CD4-positive, alpha-beta T cell treated with Interleukin-4 for 4 hours (primary cell): ENCODE results near the gene METTL17.
"Not testable (repeated sequence)": the region's sequence is repeated elsewhere in the genome, so short reads cannot be mapped to it uniquely, and the experiment has no call there.

ENCODE experiments used
- DNase-seq: peaks from one replicate; pipeline ENCODE4 v3.0.0-alpha.2; 2020

METTL17 gene

DNA sequence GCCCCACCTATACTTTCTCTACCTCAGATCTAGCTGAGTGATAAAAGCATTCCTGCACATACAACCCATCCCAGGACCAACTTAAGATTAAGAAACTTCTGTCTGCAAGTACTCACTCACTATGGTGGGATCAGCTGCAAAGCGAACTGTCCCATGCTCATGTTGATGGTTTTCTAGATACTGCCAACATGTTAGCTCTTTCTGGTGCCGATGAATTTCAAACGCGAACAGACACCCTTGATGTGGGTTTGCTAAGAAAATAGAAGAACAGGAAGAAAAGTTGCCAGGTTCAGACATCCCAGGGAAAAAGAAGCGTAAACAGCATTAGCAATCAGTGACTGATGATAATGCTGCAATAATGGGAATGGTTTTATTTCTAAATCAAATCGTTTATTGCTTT, 7.8 kb downstream of the METTL17 start:
- no peak for DNase-seq

DNA sequence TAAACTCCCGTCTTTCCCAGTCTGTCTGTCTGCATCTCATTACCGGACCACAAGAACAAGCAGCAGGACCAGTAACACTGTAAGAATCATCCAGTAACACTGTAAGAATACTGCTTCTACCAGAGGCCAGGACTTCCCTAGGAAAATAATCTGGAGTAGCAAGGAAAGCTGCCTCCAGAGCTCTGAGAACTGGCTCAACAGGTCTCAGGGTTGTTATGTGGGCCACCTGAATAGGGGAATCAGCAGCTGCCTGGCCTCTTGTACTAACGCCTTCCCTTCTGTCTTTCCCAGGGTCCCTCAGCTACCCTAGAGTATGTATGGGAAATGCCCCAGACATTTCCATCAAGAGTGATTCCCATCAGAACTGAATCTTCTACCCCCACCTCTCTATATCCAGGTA, 8.4 kb downstream of the METTL17 start:
- DNase-seq = no peak

DNA sequence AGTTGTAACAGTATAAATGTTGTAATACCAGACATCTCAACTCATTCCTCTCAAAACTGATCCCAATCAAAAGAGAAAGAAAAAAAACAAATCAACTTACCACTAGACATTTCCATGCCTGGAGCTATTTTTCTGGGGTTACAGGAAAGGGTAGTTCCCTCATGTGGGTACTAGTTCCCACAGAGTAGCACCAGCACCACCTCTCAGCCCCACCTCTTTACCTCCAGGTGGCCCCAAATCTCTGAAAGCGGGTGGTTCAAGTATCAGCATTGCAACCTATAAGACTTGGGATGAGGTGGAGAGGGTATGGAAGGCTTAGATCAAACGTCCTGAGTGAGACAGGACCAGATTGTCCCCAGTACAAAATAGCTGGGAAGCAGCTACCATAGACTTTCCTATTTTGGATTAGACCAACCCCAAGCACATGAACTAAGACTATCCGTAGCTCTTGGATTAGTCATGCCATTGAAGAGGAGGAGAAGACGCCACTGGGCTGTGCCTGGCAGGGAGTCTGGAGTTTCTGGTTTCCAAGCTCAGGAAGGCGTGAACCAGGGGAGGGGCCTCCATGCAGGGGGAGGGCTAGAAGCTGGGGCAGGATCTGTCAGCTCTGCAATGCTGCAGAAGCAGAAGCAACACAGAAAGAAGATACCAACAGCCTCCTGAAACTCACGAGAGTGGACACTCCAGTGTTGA, 9.0 kb downstream of the METTL17 start, which contains the start of gene SLC39A2:
TSS of gene SLC39A2 (plus strand) at position 620 of the 693 bp plus-strand sequence. CDS start 154 bp downstream, outside the sequence.
- no peak for DNase-seq

DNA sequence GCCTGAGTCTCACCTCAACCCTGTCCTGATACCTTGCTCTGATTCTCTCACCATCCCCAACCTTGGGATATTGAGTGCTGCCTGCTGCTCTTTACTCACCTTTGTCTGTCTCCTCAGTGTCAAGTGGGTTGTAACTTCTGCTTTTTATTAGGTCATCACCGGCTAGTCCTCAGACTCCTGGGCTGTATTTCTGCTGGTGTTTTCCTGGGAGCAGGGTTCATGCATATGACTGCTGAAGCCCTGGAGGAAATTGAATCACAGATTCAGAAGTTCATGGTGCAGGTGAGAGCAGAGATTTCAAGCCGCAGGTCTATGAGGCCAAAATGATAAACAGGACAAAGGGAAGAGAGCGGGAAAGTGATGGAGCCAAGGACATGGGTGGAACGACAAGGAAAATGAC, 9.8 kb downstream of the METTL17 start:
- no peak for DNase-seq

DNA sequence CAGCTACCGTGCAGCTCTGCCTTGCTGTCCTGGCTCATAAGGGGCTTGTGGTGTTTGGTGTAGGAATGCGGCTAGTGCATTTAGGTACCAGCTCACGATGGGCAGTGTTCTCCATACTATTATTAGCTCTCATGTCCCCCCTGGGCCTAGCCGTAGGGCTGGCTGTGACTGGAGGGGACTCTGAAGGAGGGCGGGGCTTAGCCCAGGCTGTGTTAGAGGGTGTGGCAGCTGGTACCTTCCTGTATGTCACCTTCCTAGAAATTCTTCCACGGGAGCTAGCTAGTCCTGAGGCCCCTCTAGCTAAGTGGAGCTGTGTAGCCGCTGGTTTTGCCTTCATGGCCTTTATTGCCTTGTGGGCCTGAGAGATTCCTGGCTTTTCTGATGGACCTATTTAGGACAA, 11.4 kb downstream of the METTL17 start:
- no peak for DNase-seq

DNA sequence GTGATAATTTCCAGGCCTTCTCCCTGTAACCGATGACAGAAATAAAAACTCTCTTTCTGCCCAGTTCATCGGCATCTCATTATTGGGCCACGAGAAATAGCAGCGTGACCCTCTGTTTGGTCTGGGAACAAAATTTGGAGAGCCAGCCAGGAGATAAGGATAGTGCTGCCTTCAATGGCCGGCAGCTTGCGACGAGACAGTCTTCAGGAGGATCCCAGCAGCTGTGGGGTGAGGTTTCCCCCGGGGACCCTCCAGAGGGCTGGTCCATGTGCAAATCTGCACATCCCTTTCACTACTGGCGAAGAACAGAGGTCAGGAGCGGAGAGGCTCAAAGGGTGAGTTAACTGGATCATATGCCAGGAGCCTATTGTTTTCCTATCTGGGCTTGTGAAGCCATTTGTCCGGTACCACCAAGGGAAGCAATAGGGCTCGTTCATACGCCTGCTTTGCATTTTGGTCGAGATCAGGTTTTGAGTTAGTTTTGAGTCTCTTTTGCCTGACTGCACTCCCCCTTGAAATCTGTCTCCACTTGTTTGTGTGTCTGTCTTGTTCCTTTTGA, 14.1 kb downstream of the METTL17 start:
- DNase-seq = no peak

DNA sequence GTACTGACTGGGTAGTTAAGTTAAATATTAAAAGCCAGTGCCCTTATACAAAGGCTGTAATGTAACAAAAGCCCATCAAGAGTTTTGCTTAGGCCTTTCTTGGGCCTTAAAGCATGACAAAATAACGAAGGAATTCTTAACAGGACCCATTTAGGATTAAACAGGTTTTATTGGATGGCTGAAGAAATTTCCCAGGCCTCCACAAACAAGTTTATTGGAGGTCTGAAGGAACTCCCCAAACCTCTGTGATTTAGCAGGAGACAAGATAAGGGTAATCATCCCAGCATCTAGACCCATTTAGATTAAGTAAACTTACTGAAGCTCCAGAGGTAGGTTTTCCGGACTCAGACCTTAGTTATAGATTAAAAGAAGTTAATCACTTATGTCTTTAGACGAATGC, 19.9 kb downstream of the METTL17 start:
- not testable (repeated sequence) for DNase-seq

DNA sequence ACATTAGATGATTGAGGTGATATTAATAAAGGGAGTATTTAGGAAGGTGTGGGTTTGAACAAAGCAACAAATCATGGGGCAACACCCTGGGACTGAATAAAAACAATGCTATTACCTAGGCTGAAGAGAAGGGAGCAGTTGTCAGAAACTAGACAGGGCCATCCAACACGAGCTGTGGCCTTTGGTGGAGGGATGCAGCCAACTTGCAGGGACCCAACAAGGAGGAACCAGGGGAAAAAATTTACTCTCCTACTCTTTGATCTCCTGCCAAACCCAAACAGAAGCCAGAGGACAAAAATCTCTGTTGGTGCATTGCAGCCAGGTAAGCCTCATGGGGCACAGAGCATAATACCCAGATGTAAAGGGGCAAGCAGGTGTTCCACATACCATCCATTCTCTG, 21.4 kb downstream of the METTL17 start:
- no peak for DNase-seq

DNA sequence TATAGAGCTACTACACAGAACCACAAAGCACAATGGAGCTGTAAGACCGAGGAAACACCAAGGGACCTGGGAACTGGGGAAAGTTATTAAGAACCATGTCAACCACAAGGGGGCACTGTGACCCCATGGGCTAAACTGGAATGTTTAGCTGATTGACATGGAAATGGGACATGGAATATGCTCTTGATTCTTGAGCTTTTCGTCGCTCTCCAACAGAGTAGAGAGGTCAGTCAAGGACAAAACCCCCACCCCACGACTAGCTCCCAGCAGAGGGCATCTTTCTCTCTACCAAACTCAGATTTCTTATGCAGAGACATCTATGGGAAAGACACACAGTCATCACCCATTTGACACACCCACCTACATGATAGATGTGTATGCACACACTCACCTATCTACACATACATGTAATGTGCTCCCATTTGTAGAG, 25.0 kb downstream of the METTL17 start:
- peak; percentile 78 for DNase-seq

DNA sequence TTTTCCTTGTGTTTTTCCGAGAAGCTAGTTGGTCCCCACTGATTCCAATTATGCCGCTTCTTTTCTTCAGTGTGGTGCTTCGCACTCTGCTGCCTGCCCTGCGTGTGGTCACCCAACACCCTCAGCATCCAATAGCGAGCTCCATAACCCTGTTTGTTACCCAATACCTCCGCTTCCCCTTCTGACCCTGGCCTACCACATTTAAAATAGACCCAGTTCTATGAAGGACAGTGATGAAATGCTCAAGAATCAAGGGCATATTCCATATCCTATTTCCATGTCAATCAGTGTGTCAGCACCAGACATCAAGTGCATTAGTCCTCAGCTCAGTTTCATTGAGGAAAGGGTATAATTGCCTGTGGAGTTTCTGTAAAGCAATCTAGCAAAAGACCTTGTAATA, 25.5 kb downstream of the METTL17 start:
- no peak for DNase-seq

DNA sequence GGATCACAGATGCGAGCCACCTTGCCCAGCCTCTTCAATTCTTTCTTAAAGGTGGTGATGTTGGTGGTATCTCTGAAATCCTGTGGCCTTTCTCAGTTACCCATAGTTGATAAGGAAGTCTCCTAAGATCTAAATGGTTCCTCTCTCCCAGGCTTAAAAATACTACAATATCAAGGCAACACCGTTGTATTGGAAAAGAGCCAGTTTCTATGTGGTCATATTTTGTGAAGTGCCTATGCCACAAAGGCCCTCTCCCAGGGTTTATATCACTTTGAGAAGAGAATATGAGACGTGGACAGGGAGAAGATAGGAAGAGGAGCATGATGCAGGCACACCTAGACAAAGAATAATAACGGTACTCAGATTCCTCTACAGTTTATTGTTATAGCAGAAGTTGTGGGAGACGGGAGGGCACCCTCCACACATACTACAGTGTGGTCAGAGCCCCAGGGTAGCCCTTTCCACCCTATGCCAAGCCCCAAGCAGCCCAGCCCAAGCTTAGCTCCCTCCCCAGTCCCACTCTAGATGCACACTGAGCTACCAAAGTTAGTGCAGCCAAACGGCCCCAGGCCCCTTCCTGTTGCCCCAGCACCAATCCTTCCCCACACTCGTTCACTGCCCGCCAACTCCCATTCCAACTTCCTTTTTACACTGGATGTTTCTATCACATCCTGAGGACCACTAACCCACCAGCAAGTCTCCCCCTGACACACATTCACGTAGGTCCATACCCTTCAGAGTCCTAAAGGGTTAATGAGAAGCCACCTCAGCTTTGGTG, 26.8 kb downstream of the METTL17 start:
- DNase-seq = no peak

DNA sequence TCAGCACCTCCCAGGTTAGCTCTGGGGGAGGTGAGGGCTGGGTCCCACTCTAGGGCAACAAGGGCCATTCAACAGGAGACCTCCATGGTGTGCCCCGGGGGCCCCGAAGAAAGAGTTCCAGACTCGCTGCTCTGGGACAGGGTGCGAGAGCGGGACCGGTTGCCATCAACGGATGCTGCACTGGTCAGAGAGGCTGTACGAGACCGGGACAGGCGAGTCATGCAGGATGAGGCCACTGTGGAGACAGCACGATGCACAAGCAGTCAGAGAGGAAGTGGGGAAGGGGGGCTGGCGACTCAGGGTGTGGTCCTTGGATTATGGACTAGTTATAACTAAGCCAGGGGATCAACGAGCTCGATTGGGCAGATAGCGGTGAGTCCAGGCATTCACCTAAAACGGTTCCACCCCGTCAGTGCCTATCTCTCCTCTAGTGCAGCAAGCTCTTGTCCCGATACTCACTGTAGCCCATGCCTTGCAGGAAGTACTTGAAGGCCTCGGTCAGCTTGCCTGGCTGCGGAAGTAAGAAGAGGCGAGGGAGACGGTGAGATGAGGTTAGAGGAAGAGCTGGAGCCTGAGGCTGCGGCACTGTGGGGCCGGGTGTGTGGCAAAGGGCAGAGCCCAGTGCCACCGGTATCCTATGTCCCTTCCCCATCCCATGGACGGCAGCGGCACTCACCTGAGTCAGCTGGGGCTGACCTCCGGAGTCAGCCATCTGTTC, 27.9 kb downstream of the METTL17 start:
- DNase-seq = no peak

DNA sequence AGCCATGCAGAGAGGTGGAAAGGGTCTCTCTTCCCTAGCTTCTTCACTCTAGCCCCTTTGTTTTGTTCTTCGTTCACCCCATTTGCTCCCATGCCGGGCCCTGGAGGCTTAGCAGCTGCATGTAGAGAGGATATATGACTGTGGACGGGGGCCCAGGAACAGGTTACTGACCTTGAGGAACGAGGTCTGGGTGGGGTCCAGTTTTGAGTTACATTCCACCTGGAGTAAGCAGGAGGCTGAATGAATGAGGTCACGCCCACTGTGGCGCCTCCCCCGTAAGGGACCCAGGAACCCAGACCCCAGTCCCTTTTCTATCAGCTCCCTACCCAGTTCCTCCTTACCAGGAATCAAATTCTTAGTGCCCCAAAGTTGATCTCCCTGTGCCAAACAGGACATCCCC, 28.5 kb downstream of the METTL17 start:
- no peak for DNase-seq

DNA sequence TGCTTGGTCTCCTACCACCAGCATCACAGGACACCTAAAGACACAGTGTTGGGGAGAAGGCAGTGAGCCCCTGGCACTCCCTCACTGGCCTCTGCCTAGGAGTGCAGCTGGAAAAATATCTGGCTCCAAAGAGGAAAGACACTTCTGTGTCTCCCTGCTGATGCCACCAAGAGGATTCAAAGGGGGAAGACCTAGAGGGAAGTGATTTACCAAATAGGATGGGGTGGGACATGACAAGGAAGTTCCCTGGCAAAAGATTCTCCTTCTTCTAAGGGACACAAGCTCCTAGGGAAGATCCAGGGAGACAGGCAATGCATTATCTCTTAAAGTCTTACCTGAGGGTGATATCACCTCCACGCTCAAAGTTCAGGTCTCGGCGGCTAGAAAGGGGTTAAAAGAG, 29.0 kb downstream of the METTL17 start:
- DNase-seq = no peak

DNA sequence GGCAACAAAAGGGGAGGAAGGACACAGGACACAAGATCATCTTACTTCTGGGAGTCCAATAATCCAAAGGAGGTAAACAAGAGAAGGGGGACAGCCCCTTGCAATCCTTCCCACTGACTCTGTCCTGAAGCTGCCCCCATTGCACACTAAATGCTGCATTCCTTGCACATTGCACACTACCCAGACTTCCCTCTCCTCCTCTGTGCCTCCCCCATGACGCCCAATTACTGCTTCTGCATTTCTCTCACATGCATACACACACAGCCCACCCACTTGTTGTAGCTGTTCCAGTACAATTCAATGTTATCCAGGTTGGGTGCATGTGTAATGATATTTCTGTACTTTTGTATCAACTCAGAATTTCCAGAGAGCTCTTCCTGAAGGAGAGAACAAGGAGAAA, 29.6 kb downstream of the METTL17 start:
- no peak for DNase-seq

DNA sequence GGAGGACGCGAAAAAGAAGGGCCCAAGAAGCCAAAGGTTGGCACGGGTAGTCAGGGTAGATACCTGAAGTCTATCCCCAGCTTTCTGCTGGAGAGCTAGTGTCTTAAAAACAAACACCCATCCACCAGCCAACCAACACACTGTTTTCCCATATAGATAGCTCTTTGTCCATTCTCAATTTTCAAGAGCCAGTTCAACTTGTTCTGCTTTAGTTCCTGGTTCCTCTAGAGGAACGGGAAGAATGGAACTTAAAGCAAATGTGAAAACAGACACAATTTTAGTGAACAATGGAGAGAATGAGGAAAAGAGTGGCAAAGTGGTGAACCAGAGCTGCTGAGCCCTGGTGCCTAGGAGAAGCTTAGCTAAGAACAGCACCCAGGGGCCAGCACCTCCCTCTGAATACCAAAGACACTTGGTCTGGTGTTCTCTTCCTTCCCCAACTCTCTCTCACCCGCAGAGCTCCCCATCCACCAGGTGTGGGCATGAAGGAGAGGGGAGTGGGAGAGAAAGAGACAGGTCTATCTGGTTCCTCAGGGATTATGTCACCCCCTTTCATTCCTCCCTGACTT, 31.3 kb downstream of the METTL17 start:
- DNase-seq = no peak

DNA sequence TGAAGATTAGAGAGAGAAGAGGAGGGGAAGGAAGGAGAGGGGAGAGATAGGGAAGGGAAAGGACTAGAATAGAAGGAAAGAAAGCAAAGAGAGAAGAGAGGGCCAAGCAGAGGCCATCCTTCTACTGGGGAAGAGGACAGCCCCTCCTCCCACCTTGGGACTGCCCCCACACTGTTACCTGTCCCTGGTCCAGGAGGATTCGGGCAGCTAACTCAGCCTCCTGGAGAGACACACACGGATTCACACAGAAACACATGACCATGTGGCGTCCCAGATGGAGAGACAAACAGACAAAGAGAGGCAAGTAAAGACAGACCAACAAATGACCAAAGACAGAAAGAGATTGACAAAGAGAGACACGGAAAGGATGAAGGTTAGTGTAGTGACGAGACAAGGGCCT, 32.9 kb downstream of the METTL17 start:
- DNase-seq = no peak

DNA sequence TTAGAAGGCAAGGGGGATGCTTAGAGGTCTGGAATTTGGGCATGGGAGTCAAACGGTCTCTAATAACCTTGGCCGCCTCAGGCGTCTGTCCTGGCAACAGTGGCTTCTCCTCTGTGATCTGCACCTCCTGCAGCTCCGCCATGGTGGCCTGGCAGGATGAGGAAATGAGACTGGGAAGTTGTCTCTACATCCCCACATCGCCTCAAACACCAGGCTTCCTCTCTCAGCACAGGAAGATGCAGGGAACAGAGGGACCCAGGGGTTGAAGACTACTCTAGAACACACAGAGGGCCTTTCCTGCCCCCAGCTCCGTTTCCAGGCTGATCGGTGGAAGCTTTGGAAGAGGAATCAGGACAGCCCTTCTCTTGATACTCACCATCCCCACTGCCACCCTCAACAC, 33.4 kb downstream of the METTL17 start:
- DNase-seq = no peak

DNA sequence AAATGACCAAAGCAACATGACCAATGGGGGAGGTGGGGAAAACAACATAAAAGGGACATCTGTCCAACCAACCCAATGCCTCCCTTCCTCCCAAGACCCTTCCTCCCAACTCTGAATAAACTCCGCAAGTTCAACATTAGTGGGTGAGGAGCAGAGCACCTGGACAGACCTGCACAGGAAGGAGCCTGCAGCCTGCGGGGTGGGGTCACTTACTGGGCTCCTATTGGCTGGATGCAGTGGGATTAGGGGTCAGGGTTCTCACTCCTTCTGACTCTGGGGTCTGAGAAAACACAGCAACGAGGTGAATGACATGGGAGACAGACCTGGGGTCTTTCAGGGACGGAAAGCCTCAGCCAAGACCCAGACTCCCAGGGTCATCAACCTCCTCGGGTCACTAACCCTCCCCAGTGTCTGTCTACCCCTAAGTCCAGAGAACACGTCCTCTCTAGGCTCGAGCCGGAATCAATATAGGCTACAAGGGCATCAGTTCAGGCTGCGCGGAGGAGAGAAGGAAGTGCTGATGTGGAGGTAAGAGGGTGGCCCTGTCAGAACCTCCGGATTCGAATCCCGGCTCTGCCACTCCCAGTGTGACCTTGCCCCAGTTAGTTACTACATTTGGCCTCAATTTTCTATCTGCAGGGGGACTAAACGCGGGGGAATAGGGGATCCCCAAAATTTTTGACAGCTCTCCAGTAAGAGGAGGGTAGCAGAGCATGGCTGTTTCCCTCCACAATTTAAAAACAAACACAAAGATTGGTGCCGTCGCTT, 34.2 kb downstream of the METTL17 start:
- no peak for DNase-seq

DNA sequence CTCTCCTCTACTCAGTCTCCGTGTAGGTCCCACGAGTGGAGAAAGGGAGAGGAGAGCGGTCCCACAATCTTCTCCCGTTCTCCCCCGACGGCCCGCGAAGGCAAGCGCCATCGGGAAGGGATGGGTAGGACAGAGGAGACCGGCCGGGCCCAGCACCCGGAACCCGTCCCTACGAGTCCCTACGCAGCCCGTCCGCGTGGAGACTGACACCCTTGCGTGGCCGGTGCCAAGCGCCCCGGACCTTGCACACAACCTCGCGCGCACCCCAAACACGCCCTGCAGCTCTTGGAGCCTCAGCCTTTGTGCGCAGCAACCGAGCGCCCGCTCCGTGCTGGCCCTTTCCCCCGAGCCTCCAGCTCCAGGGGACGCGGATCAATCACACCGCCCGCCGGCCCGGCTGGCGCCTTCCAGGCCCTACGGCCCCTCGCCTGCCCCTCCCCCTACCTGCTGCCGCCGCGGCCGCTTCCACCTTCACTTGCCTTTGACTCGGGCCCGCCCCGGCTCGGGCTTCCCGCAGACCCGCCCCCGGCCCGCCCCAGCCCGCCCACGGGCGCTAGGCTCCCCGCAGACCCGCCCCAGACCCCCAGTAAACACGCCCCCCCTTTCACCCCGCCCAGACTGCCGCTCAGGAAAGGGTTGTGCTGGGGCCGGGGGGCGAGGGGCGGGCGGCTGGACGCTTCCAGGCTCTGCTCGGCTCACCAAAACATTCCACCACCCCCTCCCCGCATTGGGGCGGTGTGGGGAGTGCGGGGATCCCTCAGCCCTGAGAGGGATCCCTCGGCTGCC, 35.0 kb downstream of the METTL17 start, which contains the start of gene NDRG2:
TSS of gene NDRG2 (minus strand) at position 477 of the 786 bp plus-strand sequence. CDS start 1,746 bp downstream, outside the sequence.
- peak; percentile 68 for DNase-seq
